AG10803 (cell line): ENCODE results near the gene ZNF474.

Experiments
- DNase-seq: peaks from one replicate; pipeline ENCODE4 v3.0.0; 2010; ENCODE audit warnings: low read depth
- H3K4me3 ChIP-seq: 2 replicates; pipeline ENCODE4 v1.5.1; 2011; ENCODE audit warnings: mild to moderate bottlenecking, low read length, control low read depth
- TF ChIP-seq, protein P1 (sequence below): conservative IDR thresholded peaks from 2 replicates; pipeline ENCODE4 v1.5.1; 2011; ENCODE audit warnings: mild to moderate bottlenecking, low read length, control low read depth, inconsistent platforms

ZNF474 gene

DNA sequence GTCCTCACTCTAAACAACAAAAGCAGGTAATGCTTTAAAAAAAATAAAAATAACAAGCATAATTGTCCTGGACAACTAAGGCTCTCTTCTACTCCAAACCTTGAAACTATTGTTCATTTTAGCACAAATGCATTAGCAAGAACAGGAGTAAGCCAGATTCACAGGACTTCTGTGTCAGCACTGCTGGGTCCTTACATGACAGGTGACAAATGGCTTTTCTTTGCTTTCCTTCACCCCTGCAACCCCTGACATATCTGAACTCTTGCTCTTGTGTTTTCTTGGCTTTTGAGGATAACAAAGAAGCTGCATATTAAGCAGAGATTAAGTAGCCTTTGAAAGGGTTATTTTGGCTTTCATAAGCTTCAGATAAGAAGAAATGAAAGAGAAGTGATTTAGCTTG, 71.1 kb downstream of the ZNF474 start:
- TF ChIP-seq, protein P1, sequence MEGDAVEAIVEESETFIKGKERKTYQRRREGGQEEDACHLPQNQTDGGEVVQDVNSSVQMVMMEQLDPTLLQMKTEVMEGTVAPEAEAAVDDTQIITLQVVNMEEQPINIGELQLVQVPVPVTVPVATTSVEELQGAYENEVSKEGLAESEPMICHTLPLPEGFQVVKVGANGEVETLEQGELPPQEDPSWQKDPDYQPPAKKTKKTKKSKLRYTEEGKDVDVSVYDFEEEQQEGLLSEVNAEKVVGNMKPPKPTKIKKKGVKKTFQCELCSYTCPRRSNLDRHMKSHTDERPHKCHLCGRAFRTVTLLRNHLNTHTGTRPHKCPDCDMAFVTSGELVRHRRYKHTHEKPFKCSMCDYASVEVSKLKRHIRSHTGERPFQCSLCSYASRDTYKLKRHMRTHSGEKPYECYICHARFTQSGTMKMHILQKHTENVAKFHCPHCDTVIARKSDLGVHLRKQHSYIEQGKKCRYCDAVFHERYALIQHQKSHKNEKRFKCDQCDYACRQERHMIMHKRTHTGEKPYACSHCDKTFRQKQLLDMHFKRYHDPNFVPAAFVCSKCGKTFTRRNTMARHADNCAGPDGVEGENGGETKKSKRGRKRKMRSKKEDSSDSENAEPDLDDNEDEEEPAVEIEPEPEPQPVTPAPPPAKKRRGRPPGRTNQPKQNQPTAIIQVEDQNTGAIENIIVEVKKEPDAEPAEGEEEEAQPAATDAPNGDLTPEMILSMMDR = no peak
- DNase-seq = no peak
- no peak overlapping the region for H3K4me3 ChIP-seq

DNA sequence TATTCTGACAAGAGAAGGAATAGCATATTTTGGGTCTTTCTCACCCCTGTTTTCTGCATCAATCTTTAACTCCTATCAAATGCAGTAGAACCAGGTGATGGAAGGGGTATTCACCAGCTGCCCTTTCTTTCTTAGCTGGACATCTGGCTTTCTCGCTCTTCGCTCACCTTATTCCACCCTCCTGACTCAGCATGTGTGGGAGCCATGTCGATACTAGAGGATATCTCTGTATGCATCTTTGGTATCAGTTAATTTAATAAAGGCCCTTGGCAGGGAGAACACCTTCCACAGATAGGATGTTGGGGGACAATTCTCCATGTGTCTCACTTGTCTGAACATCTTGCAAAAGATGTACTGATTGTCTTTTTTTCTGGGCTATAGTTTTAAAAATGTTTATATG, 71.5 kb downstream of the ZNF474 start:
- TF ChIP-seq, protein P1 = no peak
- H3K4me3 ChIP-seq = no peak overlapping the region
- no peak for DNase-seq

DNA sequence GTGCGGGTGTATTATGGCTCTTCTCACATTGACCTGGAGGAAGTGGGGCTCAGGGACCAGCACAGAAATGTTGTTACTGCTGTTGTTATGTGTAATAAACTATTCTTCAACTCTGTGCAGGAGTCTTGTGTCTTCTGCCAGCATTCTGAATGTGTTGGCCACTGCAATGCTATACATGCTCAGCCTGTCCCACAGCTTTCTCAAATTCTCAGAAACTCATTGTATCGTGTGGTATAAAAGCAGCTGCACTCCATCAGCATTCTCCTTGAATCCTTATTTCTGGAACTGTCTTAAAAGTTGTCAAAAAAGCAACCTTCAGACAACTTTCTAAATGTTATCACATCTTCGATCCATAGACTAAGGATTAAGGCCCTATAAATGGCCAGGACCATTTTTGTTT, 72.0 kb downstream of the ZNF474 start:
- H3K4me3 ChIP-seq = no peak overlapping the region
- no peak for DNase-seq
- TF ChIP-seq, protein P1 = no peak

DNA sequence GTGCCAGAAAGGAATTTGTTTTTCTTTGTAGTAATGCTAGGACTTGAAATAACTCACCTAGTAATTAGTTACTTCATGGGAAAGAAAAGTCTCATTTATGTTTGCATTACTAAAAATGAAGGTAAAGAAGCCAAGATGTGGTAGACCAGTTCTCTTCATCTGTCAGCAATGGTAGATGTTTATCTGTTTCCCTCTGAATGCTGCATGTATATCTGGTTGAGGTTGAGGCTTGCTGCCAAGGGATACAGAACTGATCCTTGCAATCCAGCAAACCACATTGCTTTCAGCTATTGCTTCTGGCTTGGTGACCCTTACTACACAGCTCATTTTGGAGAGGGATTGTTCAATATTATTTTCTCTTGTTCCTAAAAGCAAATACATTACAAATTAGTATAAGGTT, 73.6 kb downstream of the ZNF474 start:
- no peak overlapping the region for H3K4me3 ChIP-seq
- TF ChIP-seq, protein P1 = no peak
- peak; percentile 5 for DNase-seq
